IgD-negative memory B cell (primary cell): Measurements from ENCODE around the gene MRPL51. TPM values are rescaled to one million over a fixed set of nuclear protein-coding genes. Genes with fewer than 3 reads are reported as not detected.
"Not testable (repeated sequence)": the region's sequence is repeated elsewhere in the genome, so short reads cannot be mapped to it uniquely, and the experiment has no call there.

Experiments used
- H3K27ac Mint-ChIP-seq, 3 donors: one replicate each; pipeline ENCODE4 v1.8.0; 2020 to 2022; ENCODE audit warnings: mild to moderate bottlenecking in 3 of 3, mixed read lengths in 3 of 3, moderate library complexity in 1 of 3
- H3K27me3 Mint-ChIP-seq: one replicate; pipeline ENCODE4 v1.8.0; 2021; ENCODE audit warnings: mixed read lengths
- H3K36me3 Mint-ChIP-seq: one replicate; pipeline ENCODE4 v1.8.0; 2020; ENCODE audit warnings: mild to moderate bottlenecking, mixed read lengths
- H3K4me1 Mint-ChIP-seq, 3 donors: one replicate each; pipeline ENCODE4 v1.8.0; 2020 to 2022; ENCODE audit warnings: mixed read lengths in 3 of 3, mild to moderate bottlenecking in 1 of 3
- H3K4me3 Mint-ChIP-seq, 4 donors: one replicate each; pipeline ENCODE4 v1.8.0; 2020 to 2022; ENCODE audit warnings: mild to moderate bottlenecking in 4 of 4, mixed read lengths in 4 of 4, moderate library complexity in 3 of 4
- H3K9me3 Mint-ChIP-seq, 3 donors: one replicate each; pipeline ENCODE4 v1.8.0; 2020 to 2021; ENCODE audit warnings: mixed read lengths in 3 of 3, mild to moderate bottlenecking in 1 of 3
- polyA plus RNA-seq: library from polyadenylated mRNA; unstranded; fragments of 300-500 nt; fragmentation: Illumina TruSeq; gene quantifications from one replicate; pipeline ENCODE4 v1.2.3, GENCODE V29; 2021

Gene MRPL51
- polyA plus RNA-seq, 1 donor from 2014 or later: 165 TPM

GRCh38 chr12:6477601-6478377, 15.3 kb downstream of the MRPL51 start:
- H3K4me1 Mint-ChIP-seq, H3K27me3 Mint-ChIP-seq, H3K4me3 Mint-ChIP-seq, H3K9me3 Mint-ChIP-seq, H3K36me3 Mint-ChIP-seq, H3K27ac Mint-ChIP-seq: not testable (repeated sequence)

GRCh38 chr12:6476489-6476888, 16.6 kb downstream of the MRPL51 start:
- Mint-ChIP-seq H3K27ac (no peak overlapping the region), H3K9me3 (no peaks in the 10 kb centered on the region)

GRCh38 chr12:6475233-6475975, 17.7 kb downstream of the MRPL51 start:
- H3K27me3 Mint-ChIP-seq, H3K4me1 Mint-ChIP-seq, H3K4me3 Mint-ChIP-seq, H3K27ac Mint-ChIP-seq, H3K9me3 Mint-ChIP-seq, H3K36me3 Mint-ChIP-seq: not testable (repeated sequence)

More at GRCh38 chr12:6476489-6476888, 16.6 kb downstream of the MRPL51 start:
- Mint-ChIP-seq H3K4me3 (no peak overlapping the region), H3K36me3 (no peaks in the 10 kb centered on the region), H3K27me3 (peaks cover 1% of the 10 kb centered on the region), H3K4me1 (peaks cover 0 to 2% (median 2%) of the 10 kb centered on the region in 3 donors)

GRCh38 chr12:6472491-6472890, 20.6 kb downstream of the MRPL51 start:
- peaks cover 20 to 28% (median 20%) of the 10 kb centered on the region in 3 donors for H3K4me1 Mint-ChIP-seq
- H3K27ac Mint-ChIP-seq: no peak overlapping the region
- H3K27me3 Mint-ChIP-seq: peaks cover 1% of the 10 kb centered on the region
- peak overlapping the region in 1 of 4 donors; percentile 96 for H3K4me3 Mint-ChIP-seq
- H3K36me3 Mint-ChIP-seq: no peaks in the 10 kb centered on the region
- no peaks in the 10 kb centered on the region for H3K9me3 Mint-ChIP-seq

GRCh38 chr12:6471989-6472360, 21.1 kb downstream of the MRPL51 start:
- no peaks in the 10 kb centered on the region for H3K9me3 Mint-ChIP-seq
- H3K27ac Mint-ChIP-seq: no peak overlapping the region
- H3K27me3 Mint-ChIP-seq: peaks cover 1% of the 10 kb centered on the region
- peak overlapping the region; percentile 0 to 96 (median 66) for H3K4me3 Mint-ChIP-seq
- peaks cover 23 to 33% (median 25%) of the 10 kb centered on the region in 3 donors for H3K4me1 Mint-ChIP-seq
- peaks cover 4% of the 10 kb centered on the region for H3K36me3 Mint-ChIP-seq

- peaks cover 6% of the 10 kb centered on the region for H3K36me3 Mint-ChIP-seq
- peak within 1 kb of the TSS; percentile 90 to 98 (median 97) for H3K4me3 Mint-ChIP-seq
- H3K9me3 Mint-ChIP-seq: no peaks in the 10 kb centered on the region
- peaks cover 1% of the 10 kb centered on the region for H3K27me3 Mint-ChIP-seq
- H3K27ac Mint-ChIP-seq: peak within 1 kb of the TSS; percentile 86 to 96 (median 95)
- H3K4me1 Mint-ChIP-seq: peaks cover 30 to 45% (median 36%) of the 10 kb centered on the region in 3 donors
Measured at GRCh38 chr12:6470375-6471163, 22.5 kb downstream of the MRPL51 start, which contains the start of gene VAMP1. TSS of gene VAMP1 (minus strand) at chr12:6470677. CDS start at chr12:6470531, 146 bp downstream.

GRCh38 chr12:6469609-6470374, 23.3 kb downstream of the MRPL51 start:
- Mint-ChIP-seq H3K4me3 (peak overlapping the region; percentile 90 to 98 (median 97)), H3K4me1 (peaks cover 33 to 48% (median 39%) of the 10 kb centered on the region in 3 donors), H3K9me3 (no peaks in the 10 kb centered on the region), H3K27me3 (peaks cover 1% of the 10 kb centered on the region), H3K36me3 (peaks cover 6% of the 10 kb centered on the region), H3K27ac (peak overlapping the region; percentile 86 to 96 (median 95))

- Mint-ChIP-seq H3K27me3 (no peaks in the 10 kb centered on the region), H3K4me1 (peaks cover 33 to 55% (median 39%) of the 10 kb centered on the region in 3 donors), H3K27ac (peak overlapping the region in 2 of 3 donors; percentile 76 to 80), H3K9me3 (no peaks in the 10 kb centered on the region), H3K4me3 (peak overlapping the region; percentile 90 to 98 (median 97)), H3K36me3 (peaks cover 6% of the 10 kb centered on the region)
Measured at GRCh38 chr12:6469092-6469491, 24.0 kb downstream of the MRPL51 start.

GRCh38 chr12:6468283-6468575, 24.8 kb downstream of the MRPL51 start:
- no peaks in the 10 kb centered on the region for H3K9me3 Mint-ChIP-seq
- H3K27ac Mint-ChIP-seq: peak overlapping the region; percentile 71 to 85 (median 76)
- peaks cover 6% of the 10 kb centered on the region for H3K36me3 Mint-ChIP-seq
- peaks cover 37 to 61% (median 41%) of the 10 kb centered on the region in 3 donors for H3K4me1 Mint-ChIP-seq
- H3K27me3 Mint-ChIP-seq: no peaks in the 10 kb centered on the region
- H3K4me3 Mint-ChIP-seq: peak overlapping the region; percentile 21 to 96 (median 70)

- not testable (repeated sequence) for H3K9me3 Mint-ChIP-seq, H3K27me3 Mint-ChIP-seq, H3K36me3 Mint-ChIP-seq
- Mint-ChIP-seq H3K4me3 (peak overlapping the region in 2 of 4 donors; percentile 65 to 96), H3K4me1 (peaks cover 38 to 66% (median 45%) of the 10 kb centered on the region in 3 donors), H3K27ac (peak overlapping the region; percentile 56 to 86 (median 85))
Measured at GRCh38 chr12:6467571-6468282, 25.3 kb downstream of the MRPL51 start.

- H3K27me3 Mint-ChIP-seq, H3K36me3 Mint-ChIP-seq, H3K9me3 Mint-ChIP-seq: not testable (repeated sequence)
- Mint-ChIP-seq H3K4me3 (peak overlapping the region in 3 of 4 donors; percentile 10 to 96 (median 14)), H3K4me1 (peaks cover 45 to 74% (median 53%) of the 10 kb centered on the region in 3 donors), H3K27ac (peak overlapping the region; percentile 66 to 88 (median 86))
Measured at GRCh38 chr12:6466751-6467150, 26.3 kb downstream of the MRPL51 start.

GRCh38 chr12:6466184-6466573, 26.9 kb downstream of the MRPL51 start:
- Mint-ChIP-seq H3K36me3 (peaks cover 6% of the 10 kb centered on the region), H3K9me3 (no peaks in the 10 kb centered on the region), H3K27ac (peak overlapping the region in 1 of 3 donors; percentile 86), H3K4me3 (peak overlapping the region in 2 of 4 donors; percentile 61 to 96), H3K27me3 (no peaks in the 10 kb centered on the region), H3K4me1 (peaks cover 50 to 77% (median 57%) of the 10 kb centered on the region in 3 donors)

- peaks cover 54 to 81% (median 62%) of the 10 kb centered on the region in 3 donors for H3K4me1 Mint-ChIP-seq
- peak overlapping the region in 3 of 4 donors; percentile 15 to 83 (median 61) for H3K4me3 Mint-ChIP-seq
- H3K27ac Mint-ChIP-seq: peak overlapping the region; percentile 72 to 95 (median 86)
- no peaks in the 10 kb centered on the region for H3K9me3 Mint-ChIP-seq
- H3K36me3 Mint-ChIP-seq: peaks cover 10% of the 10 kb centered on the region
- no peaks in the 10 kb centered on the region for H3K27me3 Mint-ChIP-seq
Measured at GRCh38 chr12:6465467-6466183, 27.4 kb downstream of the MRPL51 start.
